ENCODE data around the gene COL25A1.

- TF ChIP-seq CTCF (IDR thresholded peaks at IDR 0.05; ENCODE audit: extremely low read depth in 1 of 2, insufficient read depth in 1 of 2, low read depth in 1 of 2, low read length in 2 of 2) (no peak), POLR2AphosphoS5 (IDR thresholded peaks at IDR 0.05; ENCODE audit: insufficient read depth, low read depth, low read length) (no peak), EZH2 (IDR thresholded peaks at IDR 0.05; ENCODE audit: borderline replicate concordance, low read depth, low read length, severe bottlenecking) (no peak), POLR2A (IDR thresholded peaks at IDR 0.05; ENCODE audit: low read depth, low read length) (no peak), GATA2 (IDR thresholded peaks at IDR 0.05; ENCODE audit: insufficient read depth, insufficient read length, low read depth, low read length) (no peak), MAX (IDR thresholded peaks at IDR 0.05; ENCODE audit: insufficient read depth, insufficient read length) (no peak)
Observed at GRCh38 chr4:108943371-108943770, 359.1 kb downstream of the COL25A1 start.
